DMS79 treated with DMSO at 0.1 percent for 48 hours (cell line): ENCODE results near the gene ZNF160.
"Not testable (repeated sequence)": the region's sequence is repeated elsewhere in the genome, so short reads cannot be mapped to it uniquely, and the experiment has no call there.

Experiments
- DNase-seq: peaks from one replicate; lab custom pipeline; 2025; lab: John Stamatoyannopoulos, UW

Gene ZNF160

DNA sequence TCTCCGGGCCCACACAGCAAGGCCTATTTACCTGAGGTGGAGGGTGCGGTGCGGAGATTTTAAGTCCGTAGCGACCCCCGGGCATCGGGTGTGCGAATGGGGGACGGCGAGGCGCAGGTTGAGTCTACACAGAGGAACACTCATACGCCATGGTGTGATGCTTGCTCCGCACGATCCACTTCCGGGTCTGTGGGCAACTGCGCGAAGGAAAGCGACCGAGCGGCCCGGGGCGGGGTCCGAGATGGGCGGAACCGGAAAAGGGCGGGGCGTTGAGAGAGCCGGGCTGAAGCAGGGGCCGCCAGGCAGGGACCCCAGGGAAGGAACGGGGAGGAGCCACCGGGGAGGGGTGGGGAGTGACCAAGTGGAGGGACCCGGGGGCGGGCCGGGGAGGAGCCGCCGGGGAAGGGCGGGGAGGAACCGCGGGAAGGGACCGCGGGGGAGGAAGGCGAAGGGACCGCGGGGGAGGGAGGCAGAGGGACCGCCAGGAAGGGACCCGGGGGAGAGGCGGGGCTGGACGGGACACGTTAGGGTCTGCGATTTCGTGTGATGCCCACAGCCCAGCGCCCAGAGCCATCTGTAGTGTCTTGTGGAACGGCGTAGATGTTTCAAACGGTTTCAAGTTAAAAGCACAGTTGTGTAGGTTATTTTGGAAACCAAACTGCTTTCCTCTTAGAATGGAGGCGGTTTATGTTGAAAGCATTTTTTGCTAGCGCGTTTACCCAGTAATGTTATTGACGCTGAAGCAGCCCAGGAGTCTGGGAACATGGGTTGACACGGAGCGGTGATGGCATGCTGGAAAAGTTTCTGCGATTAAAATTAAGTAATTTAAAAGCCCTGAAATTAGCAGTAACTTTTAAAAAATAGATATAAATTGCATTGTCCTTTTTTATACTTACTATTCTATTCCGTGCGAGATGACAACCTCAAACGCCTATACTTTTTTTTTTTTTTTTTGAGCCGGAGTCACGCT lies at the start of gene ZNF160:
Gene ZNF160, minus strand, starts transcription at position 189 of the 970 bp plus-strand sequence. CDS start 17,146 bp downstream, outside the sequence.
- DNase-seq, result peak; percentile 93

DNA sequence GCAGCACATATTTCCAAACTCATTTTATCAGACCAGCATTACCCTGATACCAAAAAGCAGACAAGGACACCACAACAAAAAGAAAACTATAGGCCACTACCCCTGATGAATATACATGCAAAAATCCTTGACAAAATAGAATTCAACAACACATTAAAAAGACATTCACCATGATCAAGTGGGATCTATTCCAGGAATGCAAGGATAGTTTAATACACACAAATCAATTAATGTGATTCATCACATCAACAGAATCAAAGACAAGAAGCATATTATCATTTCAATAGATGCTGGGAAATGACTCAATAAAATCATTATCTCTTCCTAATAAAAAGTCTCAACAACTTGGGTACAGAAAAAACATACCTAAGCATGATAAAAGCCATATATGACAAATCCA lies 44.4 kb upstream of the ZNF160 start:
- DNase-seq, result no peak

DNA sequence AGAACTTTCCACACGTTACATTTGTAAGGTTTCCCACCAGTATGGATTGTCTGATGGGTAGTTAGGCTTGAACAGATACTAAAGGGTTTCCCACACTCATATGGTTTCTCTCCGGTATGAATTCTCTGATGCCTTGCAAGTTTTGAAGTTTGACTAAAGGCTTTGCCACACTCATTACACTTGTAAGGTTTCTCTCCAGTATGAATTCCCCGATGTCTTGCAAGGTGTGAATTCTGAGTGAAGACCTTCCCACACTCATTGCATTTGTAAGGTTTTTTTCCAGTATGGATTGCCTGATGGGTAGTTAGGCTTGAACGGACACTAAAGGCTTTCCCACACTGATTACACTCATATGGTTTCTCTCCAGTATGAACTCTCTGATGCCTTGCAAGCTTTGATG lies 37.1 kb upstream of the ZNF160 start:
- DNase-seq, result no peak

DNA sequence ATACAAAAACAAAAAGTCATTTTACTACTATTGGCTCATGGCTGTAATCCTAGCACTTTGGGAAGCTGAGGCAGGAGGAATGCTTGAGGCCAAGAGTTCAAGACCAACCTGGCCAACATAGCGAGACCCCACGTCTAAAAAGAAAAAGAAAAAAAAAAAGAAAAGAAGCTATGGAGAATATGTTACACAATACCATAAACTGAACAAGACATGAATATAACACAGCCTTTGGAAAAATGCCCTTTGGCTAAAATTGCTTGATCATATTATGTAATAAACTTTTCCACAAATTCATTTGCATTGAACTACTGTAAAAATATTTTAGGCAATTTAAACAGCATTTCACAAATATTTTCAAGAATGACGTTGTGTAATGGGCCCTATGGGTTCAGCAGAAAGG lies 33.2 kb upstream of the ZNF160 start:
- DNase-seq, result no peak

DNA sequence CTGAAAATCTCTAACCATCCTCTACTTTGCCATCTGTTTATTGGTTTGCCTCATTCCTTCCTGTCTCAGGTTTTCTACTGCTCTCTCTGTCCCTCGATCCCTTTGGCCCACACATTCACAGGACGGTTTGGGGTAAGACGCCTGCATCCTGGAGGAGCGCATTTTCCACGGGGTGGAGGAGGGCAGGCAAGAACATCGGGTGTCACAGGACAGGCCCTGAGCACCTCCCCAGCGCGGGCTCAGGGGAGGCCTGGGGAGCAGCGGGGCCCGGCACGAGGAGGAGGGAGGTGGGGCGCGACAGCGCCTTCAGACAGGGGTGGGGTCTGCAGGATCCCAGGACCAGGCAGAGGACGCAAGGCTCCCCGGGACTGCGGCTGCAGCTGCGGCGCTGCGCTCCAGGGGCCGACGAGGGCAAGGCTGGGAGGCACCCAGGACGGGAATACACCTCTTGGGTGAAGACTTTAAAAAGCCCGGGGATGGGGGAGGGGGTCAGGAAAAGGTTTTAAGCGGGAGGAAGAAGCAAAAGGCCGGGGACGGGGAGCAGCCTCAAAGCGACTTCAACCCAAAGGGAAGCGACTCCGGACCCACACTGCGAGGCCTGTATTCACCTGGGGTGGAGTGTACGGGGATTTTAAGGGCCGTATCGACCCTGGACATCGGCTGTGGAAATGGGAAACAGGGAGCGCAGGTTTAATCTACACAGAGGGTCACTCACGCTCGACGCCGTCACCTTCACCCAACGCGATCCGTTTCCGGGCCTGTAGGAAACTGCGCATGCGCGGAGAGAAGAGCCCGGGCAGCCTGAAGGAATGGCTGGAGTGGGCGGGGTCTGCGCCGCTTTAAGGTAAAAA lies 29.1 kb upstream of the ZNF160 start, which contains the start of gene ZNF415:
Gene ZNF415, minus strand, starts transcription at position 770 of the 851 bp plus-strand sequence. CDS start 10,234 bp downstream, outside the sequence.
- peak; percentile 90 for DNase-seq

DNA sequence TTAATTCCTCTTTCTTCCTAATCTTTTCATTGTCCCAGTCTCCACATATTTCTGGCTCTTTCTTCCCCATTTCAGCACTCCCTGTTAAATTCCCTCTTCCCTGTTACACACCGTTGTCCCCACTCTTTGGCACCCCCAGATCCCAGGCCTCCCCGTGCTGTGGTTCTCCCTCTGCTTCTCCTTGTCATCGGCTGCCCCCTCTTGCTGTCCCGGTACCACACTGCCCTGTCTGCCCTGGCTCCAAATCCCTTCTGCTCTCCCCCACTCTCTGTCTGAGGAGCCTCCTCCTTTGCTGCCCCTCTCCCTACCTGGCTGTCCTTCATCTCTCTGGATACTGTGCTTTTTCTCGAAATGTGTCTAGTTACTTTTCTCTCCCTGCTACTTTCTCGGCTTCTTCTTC lies 28.5 kb upstream of the ZNF160 start:
- no peak for DNase-seq

DNA sequence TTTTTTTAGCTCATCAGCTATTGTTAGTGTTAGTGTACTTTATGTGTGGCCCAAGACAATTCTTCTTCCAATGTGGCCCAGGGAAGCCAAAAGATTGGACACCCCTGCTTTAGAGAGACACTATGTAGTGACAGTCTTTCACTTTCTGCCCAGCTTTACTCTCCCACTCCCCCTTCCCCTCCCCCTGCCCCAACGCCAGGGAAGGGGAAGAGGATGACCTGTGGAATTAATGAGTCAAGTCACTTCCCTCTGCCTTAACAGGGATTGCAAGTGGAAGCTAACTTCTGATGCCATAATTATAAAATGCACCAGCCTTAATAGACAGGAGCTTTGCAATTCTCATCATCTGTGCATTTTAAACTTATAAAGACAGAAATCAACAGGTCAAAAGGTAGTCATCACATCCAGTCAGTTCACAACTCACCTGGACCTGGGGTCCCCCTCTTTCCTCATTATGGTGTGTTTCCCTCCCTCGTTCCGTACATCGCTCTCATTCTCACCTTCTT lies 27.9 kb upstream of the ZNF160 start:
- DNase-seq, result no peak

DNA sequence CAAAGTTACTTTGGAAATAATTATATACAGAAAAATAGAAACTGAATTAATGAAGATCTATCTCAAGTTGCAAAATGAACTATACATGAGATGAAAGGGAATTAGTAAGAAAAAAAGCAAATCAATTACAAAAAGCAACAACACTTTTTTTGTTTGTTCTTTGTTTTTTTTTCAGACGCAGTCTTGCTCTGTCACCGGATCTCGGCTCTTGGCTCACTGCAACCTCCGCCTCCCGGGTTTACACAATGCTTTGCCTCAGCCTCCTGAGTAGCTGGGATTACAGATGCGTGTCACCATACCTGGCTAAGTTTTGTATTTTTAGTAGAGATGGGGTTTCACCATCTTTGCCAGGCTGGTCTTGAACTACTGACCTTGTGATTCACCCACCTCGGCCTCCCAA lies 27.3 kb upstream of the ZNF160 start:
- DNase-seq, result no peak

DNA sequence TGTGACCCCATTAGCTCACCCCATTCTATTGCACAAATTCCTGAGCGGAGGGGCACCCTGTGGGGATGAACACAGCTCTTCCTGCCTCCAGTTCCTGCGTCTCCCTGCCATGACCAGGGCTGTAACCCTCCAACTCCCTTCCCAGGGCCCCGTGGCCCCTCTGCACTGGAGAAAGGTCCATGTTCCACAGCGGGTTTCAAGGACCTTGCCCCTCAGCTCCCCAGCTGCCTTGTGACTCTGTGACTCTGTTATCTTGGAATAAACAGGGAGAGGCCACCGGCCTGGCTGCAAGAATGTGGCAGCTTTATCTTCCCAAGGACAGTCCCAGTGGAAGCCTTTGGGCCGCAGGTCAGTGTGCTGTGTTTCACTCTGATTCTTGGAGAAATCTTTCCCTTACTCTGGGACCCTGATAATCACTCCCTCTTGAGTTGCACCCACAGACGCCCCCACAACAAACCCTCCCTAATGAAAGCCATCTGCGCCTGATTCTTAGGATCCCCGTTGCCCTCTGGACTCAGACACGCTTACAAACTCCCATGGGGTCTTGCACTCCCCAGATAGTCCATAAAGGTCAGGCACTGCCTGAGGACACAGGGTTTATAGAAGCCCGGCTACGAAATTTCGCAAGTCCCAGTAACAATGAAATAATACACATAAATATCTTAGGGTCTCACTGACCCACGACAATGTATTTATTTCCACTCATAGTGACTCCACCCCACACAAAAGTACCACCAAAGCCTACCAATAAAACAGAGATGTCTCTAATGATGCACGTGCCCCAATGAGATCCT lies 23.7 kb upstream of the ZNF160 start:
- not testable (repeated sequence) for DNase-seq

DNA sequence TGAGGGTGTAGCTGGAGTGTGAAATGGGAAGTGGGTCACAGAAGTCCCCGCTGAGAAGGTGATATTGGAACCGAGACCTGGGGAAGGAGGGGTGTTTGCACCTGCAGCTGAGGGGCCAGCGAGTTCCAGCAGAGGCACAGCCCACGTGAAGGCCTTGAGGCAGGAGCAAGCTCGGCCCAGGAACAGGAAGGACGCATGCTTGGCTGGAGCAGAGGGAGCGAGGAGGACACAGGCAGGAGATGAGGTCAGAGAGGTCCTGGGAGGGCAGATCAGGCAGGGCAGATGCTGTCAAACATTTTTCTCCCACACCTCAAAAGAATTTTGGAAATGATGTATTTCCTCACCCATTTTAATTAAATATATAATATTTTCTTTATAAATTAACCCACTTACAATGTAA lies 20.2 kb upstream of the ZNF160 start:
- DNase-seq, result no peak

DNA sequence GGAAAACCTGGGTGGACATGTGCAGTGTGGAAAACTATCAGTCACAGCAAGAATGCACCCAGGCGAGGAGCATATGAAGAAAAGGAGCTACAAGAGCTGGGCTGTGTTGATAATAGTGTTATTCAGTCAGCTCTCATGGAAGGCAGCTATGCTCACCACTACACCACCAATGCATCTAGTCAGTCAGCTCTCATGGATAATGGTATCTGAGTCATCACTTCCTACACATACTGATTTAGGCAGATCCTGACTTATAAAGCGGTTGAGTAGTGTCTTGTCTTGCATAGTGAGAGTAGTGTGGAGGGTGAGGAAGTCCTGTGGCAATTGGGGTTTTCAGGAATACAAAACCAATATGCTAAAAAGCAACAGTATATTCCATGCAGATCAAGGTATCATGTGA lies 9.1 kb upstream of the ZNF160 start:
- no peak for DNase-seq

DNA sequence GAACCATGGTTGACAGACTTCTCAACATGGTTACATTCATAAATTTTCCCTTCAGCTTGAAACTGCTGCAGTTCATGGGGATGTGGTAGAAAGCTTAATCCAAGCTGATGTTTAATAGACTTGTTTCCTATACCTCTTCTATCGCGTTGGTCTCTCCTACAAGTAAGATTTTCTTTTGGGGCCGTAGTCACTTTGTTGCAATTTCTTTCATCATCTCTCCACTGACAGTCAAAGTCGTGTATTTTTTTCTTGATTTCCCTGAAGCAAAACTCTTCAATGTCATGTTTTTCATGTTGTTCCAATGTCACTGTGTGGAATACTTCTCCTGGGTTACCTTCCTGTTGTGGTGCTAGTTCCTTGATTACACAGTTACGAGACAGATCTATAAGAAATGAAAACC lies 6.3 kb upstream of the ZNF160 start:
- no peak for DNase-seq

DNA sequence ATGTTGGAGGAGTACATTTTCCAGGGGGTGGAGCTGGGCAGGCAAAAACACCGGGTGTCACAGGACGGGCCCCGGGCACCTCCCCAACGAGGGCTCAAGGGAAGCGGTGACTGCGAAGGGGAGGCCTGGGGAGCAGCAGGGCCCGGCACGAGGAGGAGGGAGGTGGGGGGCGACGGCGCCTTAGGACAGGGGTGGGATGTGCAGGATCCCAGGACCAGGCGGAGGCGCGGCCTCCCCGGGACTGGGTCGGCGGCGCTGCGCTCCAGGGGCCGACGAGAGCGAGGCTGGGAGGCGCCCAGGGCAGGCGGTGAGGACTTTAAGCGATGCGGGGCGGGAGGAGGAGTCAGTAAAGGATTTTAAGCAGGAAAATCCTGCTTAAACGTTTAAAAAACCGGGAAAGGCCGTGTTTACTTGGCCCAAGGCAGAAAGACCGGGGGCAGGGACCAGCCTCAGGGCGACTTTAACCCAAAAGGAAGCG lies 427 bp downstream of the ZNF160 start:
- no peak for DNase-seq

DNA sequence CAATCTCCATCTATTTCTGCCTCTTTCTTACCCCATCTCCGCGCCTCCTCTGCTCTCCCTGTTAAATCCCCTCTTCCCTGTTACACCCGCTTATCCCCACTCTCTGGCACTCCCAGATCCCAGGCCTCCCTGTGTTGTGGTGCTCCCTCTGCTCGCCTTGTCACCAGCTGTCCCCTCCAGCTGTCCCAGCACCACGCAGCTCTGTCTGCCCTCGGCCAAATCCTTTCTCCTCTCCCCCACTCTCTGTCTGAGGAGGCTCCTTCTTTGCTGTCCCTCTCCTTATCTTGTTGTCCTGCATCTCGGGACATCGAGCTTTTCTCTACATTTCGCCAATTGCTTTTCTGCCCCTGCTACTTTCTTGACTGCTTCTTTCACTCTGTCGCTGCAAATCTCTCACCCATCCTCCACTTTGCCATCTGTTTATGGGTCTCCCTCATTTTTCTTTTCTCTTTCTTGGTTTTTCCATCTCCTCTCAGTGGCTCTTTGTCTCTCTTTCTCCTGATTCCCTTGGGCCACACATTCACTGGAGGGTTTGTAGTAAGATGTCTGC lies 941 bp downstream of the ZNF160 start:
- DNase-seq, result peak; percentile 28

DNA sequence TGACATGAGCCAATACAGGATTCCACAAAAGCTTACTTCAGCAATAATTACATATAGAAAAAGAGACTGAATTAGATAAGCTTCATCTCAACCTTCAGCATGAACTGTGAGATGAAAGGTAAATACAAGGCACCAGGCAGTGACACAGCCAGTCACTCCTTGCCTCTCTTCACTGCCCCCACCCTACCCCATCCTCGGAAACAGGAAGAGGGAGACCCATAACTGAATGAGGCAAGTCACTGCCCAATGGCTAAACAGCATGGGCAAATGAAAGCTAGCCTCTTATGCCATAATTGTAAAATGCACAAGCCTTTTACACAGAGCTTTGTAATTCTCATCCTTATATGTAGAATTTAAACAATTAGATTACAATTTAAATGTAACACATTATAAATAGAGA lies 1.7 kb downstream of the ZNF160 start:
- no peak for DNase-seq

DNA sequence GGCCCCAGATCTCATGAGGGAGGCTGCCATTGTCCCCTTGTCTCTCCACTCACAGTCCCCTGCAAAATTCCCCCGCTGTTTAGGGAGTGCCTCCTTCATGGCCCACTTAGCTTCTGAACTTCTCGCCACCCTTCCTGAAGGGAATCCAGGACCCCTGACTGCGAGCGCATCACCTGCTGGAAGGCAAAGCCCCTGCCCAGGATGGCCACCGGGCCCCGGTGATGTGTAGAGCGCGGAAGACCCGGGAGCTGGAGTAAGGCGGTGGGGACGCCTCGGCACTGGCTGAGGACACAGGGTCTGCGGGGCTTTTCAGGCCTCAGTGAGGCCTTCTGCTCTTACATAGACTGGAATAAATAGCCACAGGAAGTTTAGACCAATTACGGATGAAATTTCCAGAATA lies 4.7 kb downstream of the ZNF160 start:
- DNase-seq, result not testable (repeated sequence)

DNA sequence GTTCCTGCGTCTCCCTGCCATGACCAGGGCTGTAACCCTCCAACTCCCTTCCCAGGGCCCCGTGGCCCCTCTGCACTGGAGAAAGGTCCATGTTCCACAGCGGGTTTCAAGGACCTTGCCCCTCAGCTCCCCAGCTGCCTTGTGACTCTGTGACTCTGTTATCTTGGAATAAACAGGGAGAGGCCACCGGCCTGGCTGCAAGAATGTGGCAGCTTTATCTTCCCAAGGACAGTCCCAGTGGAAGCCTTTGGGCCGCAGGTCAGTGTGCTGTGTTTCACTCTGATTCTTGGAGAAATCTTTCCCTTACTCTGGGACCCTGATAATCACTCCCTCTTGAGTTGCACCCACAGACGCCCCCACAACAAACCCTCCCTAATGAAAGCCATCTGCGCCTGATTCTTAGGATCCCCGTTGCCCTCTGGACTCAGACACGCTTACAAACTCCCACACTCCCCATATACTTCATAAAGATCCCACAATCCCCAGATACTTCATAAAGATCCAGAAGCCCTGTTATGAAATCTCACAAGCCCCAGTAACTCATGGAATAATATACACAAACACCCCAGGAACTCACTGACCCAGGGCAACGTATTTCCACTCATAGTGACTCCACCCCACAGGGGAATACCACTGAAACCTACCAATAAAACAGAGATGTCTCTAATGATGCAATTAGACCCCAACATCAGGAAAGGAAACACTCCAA lies 6.1 kb downstream of the ZNF160 start:
- not testable (repeated sequence) for DNase-seq

DNA sequence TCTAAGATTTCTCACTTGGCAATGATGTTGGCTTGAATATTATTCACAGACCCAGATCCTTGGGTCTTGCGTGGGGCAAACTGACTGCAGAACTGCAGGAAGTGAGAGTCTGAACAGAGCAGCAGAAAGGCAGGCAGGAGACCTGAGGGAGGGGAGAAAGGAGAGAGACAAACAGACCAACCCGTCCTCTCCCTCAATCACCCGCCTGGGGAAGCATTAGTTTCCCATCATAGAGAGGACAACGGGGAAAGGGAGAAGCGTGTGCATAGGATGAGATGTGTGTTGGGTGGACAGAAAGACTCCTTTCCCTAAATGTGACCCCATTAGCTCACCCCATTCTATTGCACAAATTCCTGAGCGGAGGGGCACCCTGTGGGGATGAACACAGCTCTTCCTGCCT lies 6.6 kb downstream of the ZNF160 start:
- not testable (repeated sequence) for DNase-seq

DNA sequence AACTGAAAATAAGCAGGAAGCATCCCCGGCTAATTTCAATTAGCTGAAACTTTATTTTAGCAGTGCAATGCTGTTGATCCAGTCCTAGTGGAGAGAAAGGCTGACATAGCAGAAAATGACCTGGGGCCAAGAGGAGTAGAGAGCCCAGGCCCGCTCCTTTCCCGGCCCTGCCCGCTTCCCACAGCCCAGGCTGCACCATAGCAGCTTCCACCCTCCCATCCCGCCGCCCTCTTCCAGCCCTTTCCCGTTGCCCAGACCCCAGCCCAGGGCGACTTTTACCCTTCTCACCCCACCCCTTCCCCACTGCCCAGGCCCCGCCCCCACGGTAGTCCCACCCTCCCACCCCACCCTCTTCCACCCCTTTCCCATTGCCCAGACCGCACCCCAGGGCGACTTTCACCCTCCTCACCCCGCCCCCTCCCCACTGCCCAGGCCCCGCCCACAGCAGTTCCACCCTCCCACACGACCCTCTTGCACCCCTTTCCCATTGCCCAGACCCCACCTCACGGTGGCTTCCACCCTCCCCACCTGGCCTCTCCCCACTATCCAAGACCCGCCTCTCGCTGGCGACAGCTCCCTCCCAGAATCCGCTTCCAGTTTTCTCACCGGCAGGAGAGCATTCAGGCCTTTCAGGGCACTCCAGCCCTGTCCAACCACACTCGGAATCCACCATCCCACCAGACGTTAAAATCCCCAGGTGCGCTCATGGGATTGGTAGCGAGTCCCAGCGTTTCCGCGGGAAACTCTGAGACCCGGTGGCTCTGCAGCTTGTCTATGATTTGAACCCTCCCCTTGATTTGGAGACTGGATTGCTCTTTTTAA lies 8.3 kb downstream of the ZNF160 start:
- DNase-seq, result no peak

DNA sequence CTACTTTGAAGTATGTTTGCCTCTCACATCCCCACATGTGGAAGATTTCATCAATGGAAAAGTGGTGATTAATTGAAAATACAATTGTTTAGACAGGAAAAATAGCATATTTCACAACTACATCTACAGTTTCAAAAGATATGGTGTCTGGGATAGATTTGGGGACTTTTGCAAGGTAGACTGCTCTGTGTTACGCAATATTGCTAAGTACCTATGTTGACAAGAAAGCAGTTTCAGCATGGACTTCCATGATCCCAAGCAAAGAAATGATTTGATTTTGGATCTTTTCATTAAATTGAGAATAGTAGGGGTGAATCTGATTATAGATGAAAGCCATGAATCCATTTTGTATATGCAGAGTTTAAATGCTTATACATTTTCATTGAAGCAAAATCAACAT lies 10.5 kb downstream of the ZNF160 start:
- DNase-seq, result no peak
